NCI-H446 (cell line): Measurements from ENCODE around the gene CD81.

Experiments
- DNase-seq, 2 experiments: peaks; one replicate each; lab custom pipeline; 2025; lab: John Stamatoyannopoulos, UW

CD81 gene

GRCh38 chr11:2404735-2405196 lies 27.7 kb downstream of the CD81 start:
- DNase-seq = no peak

- no peak for DNase-seq
Measured at GRCh38 chr11:2406451-2406850, 29.3 kb downstream of the CD81 start.

- DNase-seq = no peak
Measured at GRCh38 chr11:2406878-2407410, 29.8 kb downstream of the CD81 start.

GRCh38 chr11:2408671-2409070 lies 31.6 kb downstream of the CD81 start:
- DNase-seq = no peak

GRCh38 chr11:2409126-2409525 lies 32.0 kb downstream of the CD81 start:
- DNase-seq = no peak

- DNase-seq = no peak
Measured at GRCh38 chr11:2409611-2410468, 32.7 kb downstream of the CD81 start.

GRCh38 chr11:2410616-2411015 lies 33.5 kb downstream of the CD81 start:
- DNase-seq = no peak

GRCh38 chr11:2411446-2412305 lies 34.6 kb downstream of the CD81 start:
- DNase-seq = no peak

- no peak for DNase-seq
Measured at GRCh38 chr11:2412323-2412722, 35.2 kb downstream of the CD81 start.

- DNase-seq = no peak
Measured at GRCh38 chr11:2413742-2414579, 36.9 kb downstream of the CD81 start.

- no peak for DNase-seq
Measured at GRCh38 chr11:2414616-2415015, 37.5 kb downstream of the CD81 start.

GRCh38 chr11:2415171-2415570 lies 38.1 kb downstream of the CD81 start:
- no peak for DNase-seq

- DNase-seq = no peak
Measured at GRCh38 chr11:2415601-2416380, 38.7 kb downstream of the CD81 start.

GRCh38 chr11:2416765-2417164 lies 39.7 kb downstream of the CD81 start:
- DNase-seq = no peak

- no peak for DNase-seq
Measured at GRCh38 chr11:2417856-2418692, 41.0 kb downstream of the CD81 start.

GRCh38 chr11:2418693-2419360 lies 41.7 kb downstream of the CD81 start:
- no peak for DNase-seq

- peak in 1 of 2 experiments; percentile 74 for DNase-seq
Measured at GRCh38 chr11:2419638-2420501, 42.8 kb downstream of the CD81 start.

GRCh38 chr11:2420502-2421225 lies 43.6 kb downstream of the CD81 start:
- peak; percentile 39 to 81 for DNase-seq
